NCI-H345 (cell line): ENCODE measurements around the gene LURAP1L.
"Not testable (repeated sequence)": the region's sequence is repeated elsewhere in the genome, so short reads cannot be mapped to it uniquely, and the experiment has no call there.

Experiments
- DNase-seq: peaks from one replicate; lab custom pipeline; 2025; lab: John Stamatoyannopoulos, UW

LURAP1L gene

GRCh38 chr9:12860998-12861397 lies 86.2 kb downstream of the LURAP1L start:
- no peak for DNase-seq

- no peak for DNase-seq
Observed at GRCh38 chr9:12862611-12863410, 88.0 kb downstream of the LURAP1L start.

DNA sequence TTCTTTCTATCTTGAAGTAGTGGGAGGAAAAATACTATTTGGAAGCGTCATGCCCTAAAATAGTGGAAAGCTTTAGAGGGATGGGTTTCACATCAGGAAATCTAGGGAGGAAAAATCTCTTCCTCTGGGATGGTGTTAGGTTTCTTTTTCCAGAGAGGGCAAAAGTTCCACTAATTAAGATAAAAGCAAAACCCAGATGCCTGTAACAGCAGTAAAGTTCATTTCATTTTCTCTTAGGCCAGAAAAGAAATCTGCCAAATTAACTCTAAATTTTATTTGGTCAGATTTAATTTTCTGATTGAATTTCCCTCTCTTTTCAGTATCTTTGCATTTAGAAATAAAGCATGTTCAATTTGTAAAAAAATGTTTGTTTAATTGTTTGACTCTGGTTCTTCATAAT lies 88.8 kb downstream of the LURAP1L start:
- DNase-seq, result no peak

- DNase-seq, result not testable (repeated sequence)
Observed at GRCh38 chr9:12865380-12865779, 90.6 kb downstream of the LURAP1L start.
